ENCODE data around the gene LRRC66.

GRCh38 chr4:52058275-52058674, 38.1 kb upstream of the LRRC66 start:
- TF ChIP-seq POLR2A (IDR thresholded peaks at IDR 0.05) (no peak), POLR2AphosphoS5 (IDR thresholded peaks at IDR 0.05) (no peak), EP300 (IDR thresholded peaks at IDR 0.05) (no peak)
- TF ChIP-seq, protein P1, sequence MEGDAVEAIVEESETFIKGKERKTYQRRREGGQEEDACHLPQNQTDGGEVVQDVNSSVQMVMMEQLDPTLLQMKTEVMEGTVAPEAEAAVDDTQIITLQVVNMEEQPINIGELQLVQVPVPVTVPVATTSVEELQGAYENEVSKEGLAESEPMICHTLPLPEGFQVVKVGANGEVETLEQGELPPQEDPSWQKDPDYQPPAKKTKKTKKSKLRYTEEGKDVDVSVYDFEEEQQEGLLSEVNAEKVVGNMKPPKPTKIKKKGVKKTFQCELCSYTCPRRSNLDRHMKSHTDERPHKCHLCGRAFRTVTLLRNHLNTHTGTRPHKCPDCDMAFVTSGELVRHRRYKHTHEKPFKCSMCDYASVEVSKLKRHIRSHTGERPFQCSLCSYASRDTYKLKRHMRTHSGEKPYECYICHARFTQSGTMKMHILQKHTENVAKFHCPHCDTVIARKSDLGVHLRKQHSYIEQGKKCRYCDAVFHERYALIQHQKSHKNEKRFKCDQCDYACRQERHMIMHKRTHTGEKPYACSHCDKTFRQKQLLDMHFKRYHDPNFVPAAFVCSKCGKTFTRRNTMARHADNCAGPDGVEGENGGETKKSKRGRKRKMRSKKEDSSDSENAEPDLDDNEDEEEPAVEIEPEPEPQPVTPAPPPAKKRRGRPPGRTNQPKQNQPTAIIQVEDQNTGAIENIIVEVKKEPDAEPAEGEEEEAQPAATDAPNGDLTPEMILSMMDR (IDR thresholded peaks at IDR 0.05), result no peak
